ENCODE data around the gene NMBR.
A peak's percentile ranks its signal among the peaks of the same experiment; 100 is the strongest.

NMBR gene

GRCh38 chr6:142178129-142178528 lies 31.2 kb upstream of the NMBR start:
- no peak for TF ChIP-seq RBAK (tag by site-specific recombination; IDR thresholded peaks at IDR 0.05)
- TF ChIP-seq ZNF350 (tag by site-specific recombination; IDR thresholded peaks at IDR 0.05): no peak
- TF ChIP-seq ZNF155 (tag by site-specific recombination; IDR thresholded peaks at IDR 0.05): no peak
- TF ChIP-seq ZNF2 (tag by site-specific recombination; IDR thresholded peaks at IDR 0.05): no peak
- no peak for TF ChIP-seq ZNF621 (tag by site-specific recombination; IDR thresholded peaks at IDR 0.05)
- no peak for TF ChIP-seq ZBTB6 (tag by site-specific recombination; IDR thresholded peaks at IDR 0.05)
- TF ChIP-seq SETDB1 (IDR thresholded peaks at IDR 0.05; ENCODE audit: insufficient read length, low read length): peak; percentile 90
- Histone ChIP-seq H3K9me3 (ENCODE audit: control insufficient read depth, insufficient read depth, low read depth, low read length) (no peaks in the 10 kb centered on the region; the same call in 1 of the 2 replicates), H3K4me3 (ENCODE audit: low read depth, low read length) (no peak overlapping the region), H3K36me3 (ENCODE audit: control insufficient read depth in 2 of 2, insufficient read depth in 1 of 2, low read length in 2 of 2) (peaks cover 4 to 48% of the 10 kb centered on the region in 2 experiments; a peak in 2 of 3 replicates), H3K27ac (ENCODE audit: extremely low read depth, low read depth, low read length) (no peak overlapping the region), H3K4me1 (ENCODE audit: control insufficient read depth, insufficient read depth, low read length) (no peaks in the 10 kb centered on the region)
- ChIA-PET CTCF (interaction anchor here (0.7 to 2.9 kb wide), 8 partner anchors 22 to 611 kb away, joined by 3 to 14 read pairs (median 3); partner anchors contain the start of gene NMBR), POLR2A (no interaction called here)

GRCh38 chr6:142174703-142175102 lies 27.8 kb upstream of the NMBR start:
- Histone ChIP-seq H3K4me3 (ENCODE audit: low read depth, low read length) (no peak overlapping the region), H3K9me3 (ENCODE audit: control insufficient read depth, insufficient read depth, low read depth, low read length) (no peaks in the 10 kb centered on the region; the same call in 1 of the 2 replicates), H3K4me1 (ENCODE audit: control insufficient read depth, insufficient read depth, low read length) (no peaks in the 10 kb centered on the region), H3K27ac (ENCODE audit: extremely low read depth, low read depth, low read length) (no peak overlapping the region), H3K36me3 (ENCODE audit: control insufficient read depth in 2 of 2, insufficient read depth in 1 of 2, low read length in 2 of 2) (peaks cover 35 to 74% of the 10 kb centered on the region in 2 experiments)
- ChIA-PET CTCF (interaction anchor here (1.2 kb wide), 1 partner anchor 33 kb away, joined by 4 read pairs; no protein-coding TSS in a partner anchor), POLR2A (no interaction called here)
- no peak for TF ChIP-seq ZNF274 (IDR thresholded peaks at IDR 0.05; ENCODE audit: low read length)
- TF ChIP-seq ZNF274 (tag by site-specific recombination; IDR thresholded peaks at IDR 0.05; ENCODE audit: borderline replicate concordance): no peak
- no peak for TF ChIP-seq HIC1 (tag by site-specific recombination; IDR thresholded peaks at IDR 0.05)
- TF ChIP-seq ZNF704 (tag by site-specific recombination; IDR thresholded peaks at IDR 0.05): no peak
- no peak for TF ChIP-seq ZSCAN4 (tag by site-specific recombination; IDR thresholded peaks at IDR 0.05)
- no peak for TF ChIP-seq ZNF792 (tag by site-specific recombination; IDR thresholded peaks at IDR 0.05)
- TF ChIP-seq ZNF132 (tag by site-specific recombination; IDR thresholded peaks at IDR 0.05; ENCODE audit: borderline replicate concordance): no peak
- TF ChIP-seq YY1 (tag by site-specific recombination; IDR thresholded peaks at IDR 0.05): no peak
- TF ChIP-seq ZNF350 (tag by site-specific recombination; IDR thresholded peaks at IDR 0.05): no peak
- no peak for TF ChIP-seq PBX3 (CRISPR knock-in tag; IDR thresholded peaks at IDR 0.05)
- TF ChIP-seq ZNF266 (tag by site-specific recombination; IDR thresholded peaks at IDR 0.05; ENCODE audit: low read depth): no peak
- TF ChIP-seq PRDM4 (tag by site-specific recombination; IDR thresholded peaks at IDR 0.05): no peak
- no peak for TF ChIP-seq ZNF433 (tag by site-specific recombination; IDR thresholded peaks at IDR 0.05; ENCODE audit: low read depth)
- no peak for TF ChIP-seq WT1 (tag by site-specific recombination; IDR thresholded peaks at IDR 0.05)
